MM.1S (cell line): ENCODE results near the gene MICU1.

Experiments
- CTCF ChIP-seq: fragments of 300-600 bp; sonication (generic); IDR thresholded peaks from 2 replicates; pipeline ENCODE4 v1.5.1; 2016; ENCODE audit warnings: antibody characterized with exemption, low read length, mixed read lengths
- EZH2 ChIP-seq: fragments of 300-600 bp; sonication (generic); optimal IDR thresholded peaks from 2 replicates; pipeline ENCODE3; 2017; ENCODE audit warnings: low read depth, mild to moderate bottlenecking, antibody characterized with exemption, low read length, mixed read lengths
- EZH2phosphoT487 ChIP-seq: fragments of 300-600 bp; sonication (generic); IDR thresholded peaks from 2 replicates; pipeline ENCODE4 v1.6.1; 2018; ENCODE audit warnings: antibody characterized with exemption, low read length

- no peak for TF ChIP-seq CTCF
- no peak for TF ChIP-seq EZH2phosphoT487
- no peak for TF ChIP-seq EZH2
Observed at GRCh38 chr10:72331575-72332422, 294.1 kb downstream of the MICU1 start.
